Measurements from ENCODE around the gene HMOX2. TPM values are rescaled to one million over a fixed set of nuclear protein-coding genes. Genes with fewer than 3 reads are reported as not detected.

The HMOX2 gene
- total RNA-seq, 1 experiment from 2014 or later = 72.6 TPM

DNA sequence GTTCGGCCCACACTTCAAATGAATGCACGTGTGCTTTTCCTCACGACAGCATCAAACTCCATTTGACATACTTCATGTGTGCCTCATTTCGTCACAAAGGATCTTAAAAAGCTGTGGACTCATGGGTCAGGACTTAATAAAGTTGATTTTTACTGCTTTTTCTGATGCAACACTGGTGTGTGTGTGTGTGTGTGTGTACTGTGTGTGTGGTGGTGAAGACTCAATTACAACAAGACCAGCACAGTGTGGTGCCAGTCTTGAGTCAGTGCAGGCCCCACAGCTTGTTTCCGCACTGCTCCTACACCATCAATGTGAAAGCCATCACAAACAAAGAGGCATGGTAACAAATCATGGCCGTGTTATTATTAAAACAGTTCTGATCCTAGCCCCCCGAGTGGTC lies 44.7 kb downstream of the HMOX2 start:
- intact Hi-C loops (cut with micrococcal nuclease; ENCODE audit: unreplicated experiment) (no loop called here), in situ Hi-C loops (cut with HindIII; ENCODE audit: low pct_unique_long_range_greater_than_20kb, low sequenced_read_pairs) (no loop called here)
- H3K4me3 ChIP-seq (ENCODE audit: low read depth in 2 of 2, low read length in 2 of 2) = no peak overlapping the region
- no TSS peak for BruUV-seq (replicated peaks)
- DNase-seq (ENCODE audit: low read depth, low spot score) (no peak), ATAC-seq (no peak)
- no peaks in the 10 kb centered on the region for H3K36me3 ChIP-seq (ENCODE audit: control insufficient read depth, insufficient read depth, low read length)
- no peaks in the 10 kb centered on the region for H3K9me3 ChIP-seq (ENCODE audit: control insufficient read depth, insufficient read depth, low read depth, low read length)
- no peaks in the 10 kb centered on the region for H3K27me3 ChIP-seq (ENCODE audit: control insufficient read depth, insufficient read depth, low read length)
- no peak for TF ChIP-seq SIN3A (IDR thresholded peaks at IDR 0.05; ENCODE audit: borderline replicate concordance, insufficient read depth, low read depth, low read length)
- TF ChIP-seq TCF7L2 (IDR thresholded peaks at IDR 0.05; ENCODE audit: low read depth, low read length) = no peak
- TF ChIP-seq REST (IDR thresholded peaks at IDR 0.05; ENCODE audit: insufficient read depth in 1 of 2, low read depth in 2 of 2, low read length in 1 of 2) = no peak
- TF ChIP-seq CTCF (IDR thresholded peaks at IDR 0.05) = no peak
- no peak for TF ChIP-seq POLR2AphosphoS5 (IDR thresholded peaks at IDR 0.05; ENCODE audit: low read depth, low read length)
- ChIA-PET POLR2A (no interaction called here), CTCF (no interaction called here)
- no peak overlapping the region for H3K27ac ChIP-seq (ENCODE audit: low read length)
- H3K4me1 ChIP-seq (ENCODE audit: control insufficient read depth, insufficient read depth, low read length) = no peaks in the 10 kb centered on the region

- Histone ChIP-seq H3K4me1 (ENCODE audit: control insufficient read depth, insufficient read depth, low read length) (no peaks in the 10 kb centered on the region), H3K27ac (ENCODE audit: low read length) (no peak overlapping the region), H3K4me3 (ENCODE audit: low read depth in 2 of 2, low read length in 2 of 2) (no peak overlapping the region), H3K9me3 (ENCODE audit: control insufficient read depth, insufficient read depth, low read depth, low read length) (no peaks in the 10 kb centered on the region), H3K36me3 (ENCODE audit: control insufficient read depth, insufficient read depth, low read length) (no peaks in the 10 kb centered on the region), H3K27me3 (ENCODE audit: control insufficient read depth, insufficient read depth, low read length) (no peaks in the 10 kb centered on the region)
- BruUV-seq (replicated peaks) = no TSS peak
- TF ChIP-seq REST (IDR thresholded peaks at IDR 0.05; ENCODE audit: insufficient read depth in 1 of 2, low read depth in 2 of 2, low read length in 1 of 2) (no peak), POLR2AphosphoS5 (IDR thresholded peaks at IDR 0.05; ENCODE audit: low read depth, low read length) (no peak), TCF7L2 (IDR thresholded peaks at IDR 0.05; ENCODE audit: low read depth, low read length) (no peak), SIN3A (IDR thresholded peaks at IDR 0.05; ENCODE audit: borderline replicate concordance, insufficient read depth, low read depth, low read length) (no peak), CTCF (IDR thresholded peaks at IDR 0.05) (no peak)
- in situ Hi-C loops (cut with HindIII; ENCODE audit: low pct_unique_long_range_greater_than_20kb, low sequenced_read_pairs) (no loop called here), intact Hi-C loops (cut with micrococcal nuclease; ENCODE audit: unreplicated experiment) (no loop called here)
- ChIA-PET CTCF (no interaction called here), POLR2A (interaction anchor here (0.5 kb wide), 1 partner anchor 94 kb away, joined by 5 read pairs; no protein-coding TSS in a partner anchor)
- DNase-seq (ENCODE audit: low read depth, low spot score) (no peak), ATAC-seq (no peak)
Observed at GRCh38 chr16:4522051-4522581, 45.9 kb downstream of the HMOX2 start.

All from Panc1 (cell line).